GOT3 (cell line): ENCODE results near the gene TBC1D22A.

ENCODE experiments used
- DNase-seq: peaks from one replicate; lab custom pipeline; 2025; ENCODE audit warnings: mixed read lengths; lab: John Stamatoyannopoulos, UW

The TBC1D22A gene

GRCh38 chr22:47190957-47191670 is 428.7 kb downstream of the TBC1D22A start:
- DNase-seq, result no peak

GRCh38 chr22:47191671-47192650 is 429.5 kb downstream of the TBC1D22A start:
- no peak for DNase-seq

- no peak for DNase-seq
These were observed 430.4 kb downstream of the TBC1D22A start for GRCh38 chr22:47192651-47193437.

- DNase-seq, result no peak
These were observed 431.3 kb downstream of the TBC1D22A start for GRCh38 chr22:47193606-47194329.

- DNase-seq, result no peak
These were observed 432.2 kb downstream of the TBC1D22A start for GRCh38 chr22:47194476-47195155.

GRCh38 chr22:47195156-47195483 is 432.7 kb downstream of the TBC1D22A start:
- DNase-seq, result no peak

GRCh38 chr22:47195484-47196165 is 433.2 kb downstream of the TBC1D22A start:
- DNase-seq, result no peak

- no peak for DNase-seq
These were observed 433.9 kb downstream of the TBC1D22A start for GRCh38 chr22:47196166-47196849.

- no peak for DNase-seq
These were observed 434.7 kb downstream of the TBC1D22A start for GRCh38 chr22:47196881-47197772.

- DNase-seq, result no peak
These were observed 435.5 kb downstream of the TBC1D22A start for GRCh38 chr22:47197773-47198500.

- DNase-seq, result no peak
These were observed 436.4 kb downstream of the TBC1D22A start for GRCh38 chr22:47198801-47199251.

- DNase-seq, result no peak
These were observed 437.0 kb downstream of the TBC1D22A start for GRCh38 chr22:47199261-47199978.

- no peak for DNase-seq
These were observed 437.5 kb downstream of the TBC1D22A start for GRCh38 chr22:47199979-47200272.

GRCh38 chr22:47200273-47201051 is 438.0 kb downstream of the TBC1D22A start:
- no peak for DNase-seq

- DNase-seq, result no peak
These were observed 438.9 kb downstream of the TBC1D22A start for GRCh38 chr22:47201186-47201995.
